PC-3 (cell line): ENCODE results near the gene SYT1.

Experiments
- CTCF ChIP-seq: fragments of 300-600 bp; sonication (generic); conservative IDR thresholded peaks from 2 replicates; pipeline ENCODE4 v1.5.1; 2017; ENCODE audit warnings: antibody characterized with exemption, low read depth, mild to moderate bottlenecking, low read length
- EZH2 ChIP-seq: fragments of 300-600 bp; sonication (generic); IDR thresholded peaks from one replicate; pipeline ENCODE4 v1.6.1; 2017; ENCODE audit warnings: antibody characterized with exemption, mild to moderate bottlenecking, low read length; ENCODE audit not compliant: unreplicated experiment
- EZH2phosphoT487 ChIP-seq: fragments of 300-600 bp; sonication (generic); IDR thresholded peaks from 2 replicates; pipeline ENCODE4 v1.6.1; 2018; ENCODE audit warnings: mild to moderate bottlenecking, antibody characterized with exemption, low read length, borderline replicate concordance

DNA sequence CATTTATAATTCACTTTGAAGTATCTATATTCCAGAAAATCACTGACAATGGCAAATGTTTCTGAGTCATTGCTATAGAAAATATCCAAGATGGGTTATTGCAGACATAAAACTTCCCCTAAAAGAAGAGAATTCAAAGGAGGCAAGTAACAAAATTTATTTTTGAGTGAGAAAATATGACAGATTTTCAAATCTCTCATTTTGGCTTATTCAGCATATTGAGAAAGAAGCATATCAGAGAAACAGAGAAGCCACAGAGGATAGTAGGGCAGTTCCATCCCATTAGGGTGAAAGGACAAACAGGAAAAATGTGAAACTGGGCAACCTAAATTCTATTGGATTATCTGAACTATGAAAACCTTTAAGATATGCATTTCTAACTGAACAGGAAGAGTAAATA lies 85.0 kb downstream of the SYT1 start:
- TF ChIP-seq EZH2 (no peak), CTCF (no peak), EZH2phosphoT487 (no peak)
